GM19324 (cell line): ENCODE results near the gene TERT.
"Not testable (repeated sequence)": the region's sequence is repeated elsewhere in the genome, so short reads cannot be mapped to it uniquely, and the experiment has no call there.

Source experiments
- ATAC-seq: cut with Tn5 transposase; IDR thresholded peaks from one replicate; pipeline ENCODE4 v1.9.1; 2021; ENCODE audit warnings: mild to moderate bottlenecking, moderate library complexity; ENCODE audit not compliant: unreplicated experiment, low FRiP score

TERT gene

GRCh38 chr5:1280177-1281037 is 14.5 kb downstream of the TERT start:
- no peak for ATAC-seq

GRCh38 chr5:1279443-1280151 is 15.3 kb downstream of the TERT start:
- no peak for ATAC-seq

GRCh38 chr5:1278656-1279442 is 16.0 kb downstream of the TERT start:
- ATAC-seq, result no peak

- no peak for ATAC-seq
Measured at GRCh38 chr5:1278216-1278615, 16.7 kb downstream of the TERT start.

- no peak for ATAC-seq
Measured at GRCh38 chr5:1277781-1278180, 17.1 kb downstream of the TERT start.

GRCh38 chr5:1277331-1277730 is 17.5 kb downstream of the TERT start:
- ATAC-seq, result no peak

- no peak for ATAC-seq
Measured at GRCh38 chr5:1276930-1277329, 17.9 kb downstream of the TERT start.

- ATAC-seq, result not testable (repeated sequence)
Measured at GRCh38 chr5:1275397-1276391, 19.2 kb downstream of the TERT start.

GRCh38 chr5:1274471-1274870 is 20.4 kb downstream of the TERT start:
- ATAC-seq, result no peak

GRCh38 chr5:1273745-1274144 is 21.1 kb downstream of the TERT start:
- no peak for ATAC-seq

GRCh38 chr5:1272201-1272600 is 22.7 kb downstream of the TERT start:
- no peak for ATAC-seq

GRCh38 chr5:1270933-1271914 is 23.6 kb downstream of the TERT start:
- ATAC-seq, result no peak

- no peak for ATAC-seq
Measured at GRCh38 chr5:1270426-1270825, 24.4 kb downstream of the TERT start.

- ATAC-seq, result no peak
Measured at GRCh38 chr5:1268666-1269065, 26.2 kb downstream of the TERT start.

GRCh38 chr5:1268056-1268455 is 26.8 kb downstream of the TERT start:
- ATAC-seq, result no peak

- ATAC-seq, result not testable (repeated sequence)
Measured at GRCh38 chr5:1267464-1267863, 27.4 kb downstream of the TERT start.

- no peak for ATAC-seq
Measured at GRCh38 chr5:1266791-1267190, 28.1 kb downstream of the TERT start.
